Measurements from ENCODE around the gene CTRB1. TPM values are rescaled to one million over a fixed set of nuclear protein-coding genes. Genes with fewer than 3 reads are reported as not detected.
A peak's percentile ranks its signal among the peaks of the same experiment; 100 is the strongest.
"Not testable (repeated sequence)": the region's sequence is repeated elsewhere in the genome, so short reads cannot be mapped to it uniquely, and the experiment has no call there.

Gene CTRB1
- total RNA-seq, 1 experiment from 2014 or later, result not detected

DNA sequence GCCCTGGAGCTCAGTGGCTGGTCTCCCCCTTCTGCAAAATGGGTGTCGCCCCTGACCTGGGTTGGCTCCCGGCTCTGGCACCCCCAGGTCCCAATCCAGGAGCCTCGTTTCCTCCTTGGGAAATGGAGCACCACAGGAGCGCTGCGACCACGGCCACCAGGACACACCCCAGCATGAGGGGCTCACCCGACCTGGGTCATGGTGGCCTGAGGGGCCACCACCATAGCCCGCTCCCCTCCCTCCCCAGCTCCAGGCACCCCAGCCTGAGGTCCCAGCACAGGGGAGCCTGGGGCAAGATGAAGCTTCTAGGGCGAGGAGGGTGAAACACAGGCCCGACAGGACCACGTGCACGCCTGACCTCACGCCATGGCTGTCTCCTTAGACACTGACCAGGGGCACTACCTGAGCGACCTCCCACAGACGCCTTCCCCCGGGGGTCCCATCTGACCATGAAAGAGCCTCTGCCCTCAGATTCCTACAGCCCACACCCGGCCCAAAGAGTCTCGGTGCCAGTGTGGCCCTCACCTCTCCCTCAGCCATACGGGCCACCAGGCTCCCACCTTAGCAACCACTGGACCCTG, 20.8 kb downstream of the CTRB1 start:
- intact Hi-C loops (cut with micrococcal nuclease; ENCODE audit: unreplicated experiment), result no loop called here
- BruUV-seq (replicated peaks), result no TSS peak

DNA sequence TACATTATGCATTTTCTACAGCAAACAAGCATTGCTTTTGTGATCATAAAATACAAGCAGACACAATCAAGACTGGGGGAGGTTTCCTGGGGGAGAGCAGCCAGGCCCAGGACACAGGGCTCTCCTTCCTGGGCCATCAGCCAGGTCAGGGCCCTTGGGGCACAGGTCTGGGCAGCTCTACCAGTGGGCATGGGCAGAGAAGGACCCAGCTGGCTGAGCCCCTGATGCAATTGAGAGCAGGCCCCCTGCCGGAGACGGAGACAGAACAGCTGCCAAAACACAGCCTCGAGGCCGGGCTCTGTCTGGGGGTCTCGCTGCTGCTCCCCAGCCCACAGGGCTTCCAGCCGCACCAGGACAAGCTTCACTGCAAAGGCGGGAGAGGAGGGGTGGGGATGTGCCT, 21.8 kb downstream of the CTRB1 start:
- H3K36me3 ChIP-seq (ENCODE audit: control insufficient read depth, insufficient read depth, low read length); H3K27ac Mint-ChIP-seq (ENCODE audit: unreplicated experiment); CTCF ChIA-PET; H3K9me3 Mint-ChIP-seq (ENCODE audit: unreplicated experiment); H3K9me3 ChIP-seq; intact Hi-C loops (cut with micrococcal nuclease; ENCODE audit: unreplicated experiment); H3K4me3 Mint-ChIP-seq (ENCODE audit: unreplicated experiment); BruUV-seq (replicated peaks); DNase-seq; H3K4me3 ChIP-seq (ENCODE audit: low read depth, low read length); H3K27me3 ChIP-seq (replicated peaks; ENCODE audit: control insufficient read depth, insufficient read depth, low read length); POLR2A ChIA-PET; H3K27me3 Mint-ChIP-seq (ENCODE audit: insufficient read depth, unreplicated experiment): not testable (repeated sequence)
- H3K4me1 ChIP-seq, result peaks cover 17% of the 10 kb centered on the region
- H3K4me1 Mint-ChIP-seq (ENCODE audit: low read depth, unreplicated experiment), result peaks cover 20% of the 10 kb centered on the region
- H3K36me3 Mint-ChIP-seq (ENCODE audit: insufficient read depth, unreplicated experiment), result peaks cover 80% of the 10 kb centered on the region

More for the DNA sequence above, 20.8 kb downstream of the CTRB1 start:
- DNase-seq, result no peak
- CTCF ChIA-PET, result interaction anchor here (0.6 kb wide), 2 partner anchors 272 to 294 kb away, joined by 3 read pairs; no protein-coding TSS in a partner anchor
- Histone ChIP-seq H3K4me1 (peaks cover 7% of the 10 kb centered on the region), H3K4me3 (ENCODE audit: low read depth, low read length) (no peak overlapping the region), H3K27me3 (replicated peaks; ENCODE audit: control insufficient read depth, insufficient read depth, low read length) (no peaks in the 10 kb centered on the region), H3K9me3 (no peaks in the 10 kb centered on the region), H3K36me3 (ENCODE audit: control insufficient read depth, insufficient read depth, low read length) (peaks cover 8% of the 10 kb centered on the region)
- Mint-ChIP-seq H3K27me3 (ENCODE audit: insufficient read depth, unreplicated experiment) (no peaks in the 10 kb centered on the region), H3K4me3 (ENCODE audit: unreplicated experiment) (no peak overlapping the region), H3K36me3 (ENCODE audit: insufficient read depth, unreplicated experiment) (peaks cover 80% of the 10 kb centered on the region), H3K4me1 (ENCODE audit: low read depth, unreplicated experiment) (peaks cover 13% of the 10 kb centered on the region), H3K9me3 (ENCODE audit: unreplicated experiment) (no peaks in the 10 kb centered on the region), H3K27ac (ENCODE audit: unreplicated experiment) (peak overlapping the region; percentile 87)
- no peak for TF ChIP-seq CTCF (IDR thresholded peaks at IDR 0.05; ENCODE audit: insufficient read depth in 1 of 2, low read depth in 1 of 2, low read length in 1 of 2, severe bottlenecking in 1 of 2, unreplicated experiment in 1 of 2)
- POLR2A ChIA-PET, result no interaction called here

- TF ChIP-seq CTCF (IDR thresholded peaks at IDR 0.05; ENCODE audit: insufficient read depth in 1 of 2, low read depth in 1 of 2, low read length in 1 of 2, severe bottlenecking in 1 of 2, unreplicated experiment in 1 of 2), result no peak
- no peaks in the 10 kb centered on the region for H3K27me3 ChIP-seq (replicated peaks; ENCODE audit: control insufficient read depth, insufficient read depth, low read length)
- H3K36me3 Mint-ChIP-seq (ENCODE audit: insufficient read depth, unreplicated experiment), result peaks cover 83% of the 10 kb centered on the region
- intact Hi-C loops (cut with micrococcal nuclease; ENCODE audit: unreplicated experiment), result no loop called here
- DNase-seq, result no peak
- H3K4me3 Mint-ChIP-seq (ENCODE audit: unreplicated experiment), result no peak overlapping the region
- ChIA-PET CTCF (no interaction called here), POLR2A (no interaction called here)
- H3K36me3 ChIP-seq (ENCODE audit: control insufficient read depth, insufficient read depth, low read length), result peaks cover 8% of the 10 kb centered on the region
- H3K27ac Mint-ChIP-seq (ENCODE audit: unreplicated experiment), result no peak overlapping the region
- H3K4me1 Mint-ChIP-seq (ENCODE audit: low read depth, unreplicated experiment), result peaks cover 28% of the 10 kb centered on the region
- H3K4me3 ChIP-seq (ENCODE audit: low read depth, low read length), result no peak overlapping the region
- H3K9me3 ChIP-seq, result no peaks in the 10 kb centered on the region
- peaks cover 25% of the 10 kb centered on the region for H3K4me1 ChIP-seq
- no peaks in the 10 kb centered on the region for H3K27me3 Mint-ChIP-seq (ENCODE audit: insufficient read depth, unreplicated experiment)
- H3K9me3 Mint-ChIP-seq (ENCODE audit: unreplicated experiment), result no peaks in the 10 kb centered on the region
- BruUV-seq (replicated peaks), result no TSS peak
These were observed 22.6 kb downstream of the CTRB1 start for GRCh38 chr16:75241412-75241811.

DNA sequence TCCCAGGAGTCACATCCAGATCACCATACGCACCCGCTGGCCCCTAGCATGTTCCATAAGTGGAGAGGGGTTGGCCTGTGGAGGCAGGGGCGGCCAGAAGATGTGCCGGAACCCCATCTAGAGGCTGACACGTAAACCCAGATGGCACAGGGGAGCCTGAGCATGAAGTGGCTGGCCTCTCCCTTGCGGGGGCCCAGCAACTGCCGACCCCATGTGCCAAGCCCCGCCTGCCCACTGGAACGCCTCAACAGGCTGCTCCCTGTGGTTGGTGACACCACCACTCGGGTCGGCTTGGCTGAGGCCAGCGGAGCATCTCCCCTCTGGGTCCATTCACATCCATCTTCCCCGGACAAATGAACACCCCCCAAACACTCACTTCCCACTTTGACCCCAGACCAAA, 23.2 kb downstream of the CTRB1 start:
- ChIA-PET POLR2A (no interaction called here), CTCF (no interaction called here)
- Histone ChIP-seq H3K4me1 (peaks cover 30% of the 10 kb centered on the region), H3K4me3 (ENCODE audit: low read depth, low read length) (no peak overlapping the region), H3K36me3 (ENCODE audit: control insufficient read depth, insufficient read depth, low read length) (peaks cover 8% of the 10 kb centered on the region), H3K27me3 (replicated peaks; ENCODE audit: control insufficient read depth, insufficient read depth, low read length) (no peaks in the 10 kb centered on the region), H3K9me3 (no peaks in the 10 kb centered on the region)
- no peak for DNase-seq
- Mint-ChIP-seq H3K9me3 (ENCODE audit: unreplicated experiment) (no peaks in the 10 kb centered on the region), H3K27ac (ENCODE audit: unreplicated experiment) (no peak overlapping the region), H3K4me1 (ENCODE audit: low read depth, unreplicated experiment) (peaks cover 33% of the 10 kb centered on the region), H3K27me3 (ENCODE audit: insufficient read depth, unreplicated experiment) (no peaks in the 10 kb centered on the region), H3K36me3 (ENCODE audit: insufficient read depth, unreplicated experiment) (peaks cover 89% of the 10 kb centered on the region), H3K4me3 (ENCODE audit: unreplicated experiment) (no peak overlapping the region)
- intact Hi-C loops (cut with micrococcal nuclease; ENCODE audit: unreplicated experiment), result no loop called here
- TF ChIP-seq CTCF (IDR thresholded peaks at IDR 0.05; ENCODE audit: insufficient read depth in 1 of 2, low read depth in 1 of 2, low read length in 1 of 2, severe bottlenecking in 1 of 2, unreplicated experiment in 1 of 2), result no peak
- no TSS peak for BruUV-seq (replicated peaks)

- DNase-seq; H3K4me3 Mint-ChIP-seq (ENCODE audit: unreplicated experiment); BruUV-seq (replicated peaks); intact Hi-C loops (cut with micrococcal nuclease; ENCODE audit: unreplicated experiment); POLR2A ChIA-PET; H3K36me3 ChIP-seq (ENCODE audit: control insufficient read depth, insufficient read depth, low read length); H3K4me3 ChIP-seq (ENCODE audit: low read depth, low read length); H3K27me3 Mint-ChIP-seq (ENCODE audit: insufficient read depth, unreplicated experiment); H3K9me3 ChIP-seq; H3K9me3 Mint-ChIP-seq (ENCODE audit: unreplicated experiment); H3K27me3 ChIP-seq (replicated peaks; ENCODE audit: control insufficient read depth, insufficient read depth, low read length): not testable (repeated sequence)
- Mint-ChIP-seq H3K4me1 (ENCODE audit: low read depth, unreplicated experiment) (peaks cover 38% of the 10 kb centered on the region), H3K36me3 (ENCODE audit: insufficient read depth, unreplicated experiment) (peaks cover 93% of the 10 kb centered on the region), H3K27ac (ENCODE audit: unreplicated experiment) (peak overlapping the region; percentile 95)
- peaks cover 36% of the 10 kb centered on the region for H3K4me1 ChIP-seq
- CTCF ChIA-PET, result interaction anchor here (1.6 kb wide), 1 partner anchor 9 kb away, joined by 4 read pairs; no protein-coding TSS in a partner anchor
These were observed 23.8 kb downstream of the CTRB1 start for GRCh38 chr16:75242436-75243078.
